CD14-positive monocyte (primary cell): ENCODE results near the gene AMY2B. TPM values are rescaled to one million over a fixed set of nuclear protein-coding genes. Genes with fewer than 3 reads are reported as not detected.

Source experiments
- DNase-seq, 3 donors: peaks; one replicate each; pipeline ENCODE4 v3.0.0-alpha.2; 2011 to 2022
- H2AFZ ChIP-seq: 2 replicates; pipeline ENCODE4 v1.6.0; 2012; ENCODE audit warnings: mild to moderate bottlenecking, low read depth, low read length, inconsistent platforms; ENCODE audit not compliant: insufficient read depth, poor library complexity, severe bottlenecking
- H3K27ac ChIP-seq, 2 donors: 1 replicate in 1 of 2; 2 replicates in 1 of 2; pipeline ENCODE4 v1.5.1; 2012 to 2013; ENCODE audit warnings: low read length in 2 of 2, control low read depth in 1 of 2, inconsistent platforms in 1 of 2, low read depth in 1 of 2, mild to moderate bottlenecking in 1 of 2
- H3K27me3 ChIP-seq, 2 donors: one replicate each; pipeline versions ENCODE4 v1.6.0 to v1.6.1; 2011 to 2013; ENCODE audit warnings: low read length in 2 of 2; ENCODE audit not compliant: control insufficient read depth in 2 of 2, insufficient read depth in 2 of 2
- H3K36me3 ChIP-seq, 2 donors: replicated peaks in 1 of 2; 1 replicate in 1 of 2; 2 replicates in 1 of 2; pipeline versions ENCODE4 v1.5.1 to v1.6.1; 2012 to 2013; ENCODE audit warnings: low read length in 2 of 2, control low read depth in 1 of 2, inconsistent platforms in 1 of 2, mild to moderate bottlenecking in 1 of 2; ENCODE audit not compliant: insufficient read depth in 2 of 2, control insufficient read depth in 1 of 2
- H3K4me1 ChIP-seq, 2 donors: 1 replicate in 1 of 2; 2 replicates in 1 of 2; pipeline versions ENCODE4 v1.5.1 to v1.6.1; 2012 to 2013; ENCODE audit warnings: low read length in 2 of 2, control low read depth in 1 of 2, inconsistent platforms in 1 of 2, mild to moderate bottlenecking in 1 of 2, moderate library complexity in 1 of 2; ENCODE audit not compliant: insufficient read depth in 2 of 2, control insufficient read depth in 1 of 2
- H3K4me2 ChIP-seq: replicated peaks from 2 replicates; pipeline ENCODE3; 2012; ENCODE audit warnings: low read length, moderate library complexity, mild to moderate bottlenecking; ENCODE audit not compliant: poor library complexity, severe bottlenecking; ENCODE audit errors: extremely low read depth
- H3K4me3 ChIP-seq, 3 experiments: fragments of 200-600 bp in 1 of 3; sonication (generic) in 1 of 3; replicated peaks in 1 of 3; 1 replicate in 2 of 3; 2 replicates in 1 of 3; pipeline ENCODE4 v1.5.1; 2011 to 2013; ENCODE audit warnings: low read length in 3 of 3, mild to moderate bottlenecking in 3 of 3, control low read depth in 2 of 3, low read depth in 2 of 3, inconsistent platforms in 1 of 3, moderate library complexity in 1 of 3
- H3K79me2 ChIP-seq: 2 replicates; pipeline ENCODE4 v1.6.0; 2012; ENCODE audit warnings: mild to moderate bottlenecking, control low read depth, inconsistent platforms, low read length, moderate library complexity; ENCODE audit not compliant: insufficient read depth
- H3K9ac ChIP-seq: 2 replicates; pipeline ENCODE4 v1.6.0; 2017; ENCODE audit warnings: low read length, mild to moderate bottlenecking; ENCODE audit not compliant: insufficient read depth, poor library complexity, severe bottlenecking
- H3K9me3 ChIP-seq, 2 donors: replicated peaks in 1 of 2; 1 replicate in 1 of 2; 2 replicates in 1 of 2; pipeline versions ENCODE4 v1.5.1 to v1.6.1; 2012 to 2013; ENCODE audit warnings: low read length in 2 of 2, control low read depth in 1 of 2; ENCODE audit not compliant: control insufficient read depth in 1 of 2, insufficient read depth in 1 of 2
- H4K20me1 ChIP-seq: 2 replicates; pipeline ENCODE4 v1.6.0; 2012; ENCODE audit warnings: mild to moderate bottlenecking, low read length, control low read depth, moderate library complexity; ENCODE audit not compliant: insufficient read depth
- H3K27ac Mint-ChIP-seq, 7 donors: one replicate each; pipeline ENCODE4 v1.8.0; 2020; ENCODE audit warnings: mild to moderate bottlenecking in 7 of 7, mixed read lengths in 7 of 7, moderate library complexity in 6 of 7, inconsistent platforms in 2 of 7
- H3K27me3 Mint-ChIP-seq, 3 donors: one replicate each; pipeline ENCODE4 v1.8.0; 2021 to 2022; ENCODE audit warnings: low read depth in 3 of 3, mild to moderate bottlenecking in 3 of 3, mixed read lengths in 3 of 3, moderate library complexity in 3 of 3, inconsistent platforms in 1 of 3
- H3K36me3 Mint-ChIP-seq, 2 donors: one replicate each; pipeline ENCODE4 v1.8.0; 2020; ENCODE audit warnings: mixed read lengths in 2 of 2, inconsistent platforms in 1 of 2, mild to moderate bottlenecking in 1 of 2
- H3K4me1 Mint-ChIP-seq: one replicate; pipeline ENCODE4 v1.8.0; 2020; ENCODE audit warnings: mild to moderate bottlenecking, mixed read lengths
- H3K4me3 Mint-ChIP-seq, 2 donors: one replicate each; pipeline ENCODE4 v1.8.0; 2020; ENCODE audit warnings: mild to moderate bottlenecking in 2 of 2, mixed read lengths in 2 of 2, moderate library complexity in 1 of 2
- H3K9me3 Mint-ChIP-seq, 7 donors: one replicate each; pipeline ENCODE4 v1.8.0; 2020 to 2022; ENCODE audit warnings: mixed read lengths in 7 of 7, mild to moderate bottlenecking in 6 of 7, moderate library complexity in 6 of 7, inconsistent platforms in 2 of 7
- WGBS: methylation state at CpG from one replicate; pipeline ENCODE4 v1.1.5; 2013; ENCODE audit warnings: missing lambda C conversion rate; ENCODE audit not compliant: insufficient coverage; 5-methylcytosine and 5-hydroxymethylcytosine counted together
- intact Hi-C, 2 donors: fragments of 100-400 bp; cut with micrococcal nuclease; formaldehyde crosslinking; loops; one replicate each; pipeline versions ENCODE4 v1.15.0 to v1.15.1; 2023
- polyA plus RNA-seq, 3 donors: library from polyadenylated mRNA; depleted of rRNA in 1 of 3; unstranded in 2 of 3; stranded (reverse) in 1 of 3; fragments of 300-500 nt in 2 of 3; fragments of >200 nt in 1 of 3; fragmentation: Illumina TruSeq in 2 of 3; gene quantifications; 1 replicate in 2 of 3; 2 replicates in 1 of 3; pipeline ENCODE4 v1.2.3, GENCODE V29; 2012 to 2021
- TF ChIP-seq, protein P1 (sequence below): fragments of 200-600 bp; IDR thresholded peaks from one replicate; pipeline ENCODE4 v1.8.0; 2022; ENCODE audit warnings: antibody characterized with exemption, mild to moderate bottlenecking

AMY2B gene
- polyA plus RNA-seq, 3 donors = 1.9 to 31.1 (median 2.0) TPM

DNA sequence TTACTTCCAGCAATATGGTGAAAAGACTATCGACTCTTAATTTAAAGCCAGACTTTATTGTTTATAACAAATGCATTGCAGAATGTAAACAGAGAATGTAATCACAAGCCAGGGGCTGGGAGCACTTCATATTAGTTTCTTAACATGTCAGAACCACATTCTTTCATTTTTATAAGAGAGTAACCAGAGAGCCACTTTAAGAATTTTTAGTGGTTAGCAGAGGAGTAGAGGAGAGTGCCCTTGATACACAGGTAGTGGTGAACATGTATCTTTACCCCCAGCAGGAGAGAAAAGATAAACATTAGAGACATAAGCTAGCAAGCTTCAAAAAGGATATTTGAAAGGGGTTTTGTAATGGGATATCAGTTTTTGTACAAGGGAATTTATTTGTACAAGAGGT lies 11.1 kb downstream of the AMY2B start:
- H4K20me1 ChIP-seq = no peaks in the 10 kb centered on the region
- peaks cover 3 to 5% of the 10 kb centered on the region in 2 donors for H3K36me3 Mint-ChIP-seq
- peaks cover 0 to 4% (median 1%) of the 10 kb centered on the region in 7 donors for H3K9me3 Mint-ChIP-seq
- no CpG with 5 or more reads among the region's 1 CpG for WGBS
- peaks cover 0 to 4% of the 10 kb centered on the region in 2 donors for H3K36me3 ChIP-seq
- H3K27me3 Mint-ChIP-seq = no peaks in the 10 kb centered on the region
- no peak overlapping the region for H3K4me3 Mint-ChIP-seq
- no peaks in the 10 kb centered on the region for H3K79me2 ChIP-seq
- H3K27ac Mint-ChIP-seq = no peak overlapping the region
- TF ChIP-seq, protein P1, sequence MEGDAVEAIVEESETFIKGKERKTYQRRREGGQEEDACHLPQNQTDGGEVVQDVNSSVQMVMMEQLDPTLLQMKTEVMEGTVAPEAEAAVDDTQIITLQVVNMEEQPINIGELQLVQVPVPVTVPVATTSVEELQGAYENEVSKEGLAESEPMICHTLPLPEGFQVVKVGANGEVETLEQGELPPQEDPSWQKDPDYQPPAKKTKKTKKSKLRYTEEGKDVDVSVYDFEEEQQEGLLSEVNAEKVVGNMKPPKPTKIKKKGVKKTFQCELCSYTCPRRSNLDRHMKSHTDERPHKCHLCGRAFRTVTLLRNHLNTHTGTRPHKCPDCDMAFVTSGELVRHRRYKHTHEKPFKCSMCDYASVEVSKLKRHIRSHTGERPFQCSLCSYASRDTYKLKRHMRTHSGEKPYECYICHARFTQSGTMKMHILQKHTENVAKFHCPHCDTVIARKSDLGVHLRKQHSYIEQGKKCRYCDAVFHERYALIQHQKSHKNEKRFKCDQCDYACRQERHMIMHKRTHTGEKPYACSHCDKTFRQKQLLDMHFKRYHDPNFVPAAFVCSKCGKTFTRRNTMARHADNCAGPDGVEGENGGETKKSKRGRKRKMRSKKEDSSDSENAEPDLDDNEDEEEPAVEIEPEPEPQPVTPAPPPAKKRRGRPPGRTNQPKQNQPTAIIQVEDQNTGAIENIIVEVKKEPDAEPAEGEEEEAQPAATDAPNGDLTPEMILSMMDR = no peak
- H3K4me1 Mint-ChIP-seq = no peaks in the 10 kb centered on the region
- H3K27me3 ChIP-seq = no peaks in the 10 kb centered on the region
- H3K4me2 ChIP-seq = no peak overlapping the region
- H3K4me1 ChIP-seq = no peaks in the 10 kb centered on the region
- H2AFZ ChIP-seq = no peak overlapping the region
- H3K9ac ChIP-seq = no peak overlapping the region
- intact Hi-C loops = no loop called here
- no peak for DNase-seq
- H3K9me3 ChIP-seq = peaks cover 0 to under 1% of the 10 kb centered on the region in 2 donors
- H3K27ac ChIP-seq = no peak overlapping the region
- H3K4me3 ChIP-seq = no peak overlapping the region

DNA sequence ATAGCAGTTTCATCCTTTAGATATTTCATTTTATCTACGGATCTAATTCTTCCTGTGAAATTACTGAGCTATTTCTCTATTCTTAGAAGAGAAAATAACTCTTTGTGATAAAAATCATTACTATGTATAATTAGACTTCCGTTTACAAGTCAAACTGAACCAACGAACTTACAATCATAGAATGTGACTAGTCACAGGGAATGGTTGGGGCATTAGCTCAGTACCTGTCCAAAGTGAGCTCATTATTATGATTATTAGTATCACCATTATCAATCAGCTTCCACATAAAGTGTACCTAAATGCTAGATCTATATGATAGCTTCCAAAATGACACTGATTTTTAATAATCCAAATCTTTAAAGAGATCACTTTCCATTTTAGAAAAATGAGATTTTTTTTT lies 12.5 kb downstream of the AMY2B start:
- H3K9me3 Mint-ChIP-seq = peaks cover 3 to 12% (median 7%) of the 10 kb centered on the region in 7 donors
- Histone ChIP-seq H3K79me2 (no peaks in the 10 kb centered on the region), H3K36me3 (no peaks in the 10 kb centered on the region), H2AFZ (no peak overlapping the region), H3K4me3 (no peak overlapping the region), H3K9me3 (peaks cover 8 to 9% of the 10 kb centered on the region in 2 donors), H3K27ac (no peak overlapping the region), H3K9ac (no peak overlapping the region), H3K4me2 (no peak overlapping the region), H4K20me1 (no peaks in the 10 kb centered on the region), H3K27me3 (no peaks in the 10 kb centered on the region), H3K4me1 (no peaks in the 10 kb centered on the region)
- WGBS = no CpG with 5 or more reads among the region's 3 CpGs
- TF ChIP-seq, protein P1 = no peak
- no peak for DNase-seq
- H3K27me3 Mint-ChIP-seq = no peaks in the 10 kb centered on the region
- H3K4me1 Mint-ChIP-seq = no peaks in the 10 kb centered on the region
- no peak overlapping the region for H3K4me3 Mint-ChIP-seq
- intact Hi-C loops = no loop called here
- H3K27ac Mint-ChIP-seq = no peak overlapping the region
- peaks cover 3% of the 10 kb centered on the region in 2 donors for H3K36me3 Mint-ChIP-seq
